CMK (cell line): ENCODE data around the gene RFXAP.
"Not testable (repeated sequence)": the region's sequence is repeated elsewhere in the genome, so short reads cannot be mapped to it uniquely, and the experiment has no call there.

Experiments used
- DNase-seq: peaks from one replicate; pipeline ENCODE4 v3.0.0-alpha.2; 2010; ENCODE audit warnings: low read depth

RFXAP gene

GRCh38 chr13:36818804-36819738, at the start of gene RFXAP:
Gene RFXAP (plus strand): TSS chr13:36819222. CDS start chr13:36819358, 136 bp downstream.
- DNase-seq: peak; percentile 50

GRCh38 chr13:36769545-36769944, 49.5 kb upstream of the RFXAP start:
- no peak for DNase-seq

- DNase-seq: no peak
Observed at GRCh38 chr13:36770741-36771140, 48.3 kb upstream of the RFXAP start.

- no peak for DNase-seq
Observed at GRCh38 chr13:36772853-36773252, 46.2 kb upstream of the RFXAP start.

- no peak for DNase-seq
Observed at GRCh38 chr13:36774931-36775330, 44.1 kb upstream of the RFXAP start.

GRCh38 chr13:36776175-36776574, 42.8 kb upstream of the RFXAP start:
- DNase-seq: no peak

- DNase-seq: no peak
Observed at GRCh38 chr13:36778083-36778671, 40.8 kb upstream of the RFXAP start.

GRCh38 chr13:36783890-36784289, 35.1 kb upstream of the RFXAP start:
- DNase-seq: no peak

GRCh38 chr13:36786175-36786574, 32.8 kb upstream of the RFXAP start:
- not testable (repeated sequence) for DNase-seq

- no peak for DNase-seq
Observed at GRCh38 chr13:36787181-36787580, 31.8 kb upstream of the RFXAP start.

- DNase-seq: no peak
Observed at GRCh38 chr13:36788276-36788675, 30.7 kb upstream of the RFXAP start.

GRCh38 chr13:36789061-36789460, 30.0 kb upstream of the RFXAP start:
- DNase-seq: no peak

GRCh38 chr13:36789730-36790129, 29.3 kb upstream of the RFXAP start:
- DNase-seq: no peak

GRCh38 chr13:36794706-36795105, 24.3 kb upstream of the RFXAP start:
- DNase-seq: no peak

GRCh38 chr13:36795463-36795862, 23.6 kb upstream of the RFXAP start:
- DNase-seq: no peak

- DNase-seq: no peak
Observed at GRCh38 chr13:36796052-36796451, 23.0 kb upstream of the RFXAP start.

GRCh38 chr13:36801035-36801434, 18.0 kb upstream of the RFXAP start:
- DNase-seq: no peak

- DNase-seq: no peak
Observed at GRCh38 chr13:36804588-36804987, 14.4 kb upstream of the RFXAP start.

GRCh38 chr13:36806102-36806501, 12.9 kb upstream of the RFXAP start:
- no peak for DNase-seq

- DNase-seq: no peak
Observed at GRCh38 chr13:36807616-36808015, 11.4 kb upstream of the RFXAP start.

GRCh38 chr13:36813225-36813624, 5.8 kb upstream of the RFXAP start:
- no peak for DNase-seq

GRCh38 chr13:36814465-36814864, 4.6 kb upstream of the RFXAP start:
- no peak for DNase-seq

- DNase-seq: no peak
Observed at GRCh38 chr13:36815062-36815461, 4.0 kb upstream of the RFXAP start.
